ENCODE measurements around the gene FH. TPM values are rescaled to one million over a fixed set of nuclear protein-coding genes. Genes with fewer than 3 reads are reported as not detected.

The FH gene
- total and polyA plus RNA-seq, 2 donors (not counting 1 experiment from before 2014, with no cell fraction given): 18.5 to 32.4 TPM

DNA sequence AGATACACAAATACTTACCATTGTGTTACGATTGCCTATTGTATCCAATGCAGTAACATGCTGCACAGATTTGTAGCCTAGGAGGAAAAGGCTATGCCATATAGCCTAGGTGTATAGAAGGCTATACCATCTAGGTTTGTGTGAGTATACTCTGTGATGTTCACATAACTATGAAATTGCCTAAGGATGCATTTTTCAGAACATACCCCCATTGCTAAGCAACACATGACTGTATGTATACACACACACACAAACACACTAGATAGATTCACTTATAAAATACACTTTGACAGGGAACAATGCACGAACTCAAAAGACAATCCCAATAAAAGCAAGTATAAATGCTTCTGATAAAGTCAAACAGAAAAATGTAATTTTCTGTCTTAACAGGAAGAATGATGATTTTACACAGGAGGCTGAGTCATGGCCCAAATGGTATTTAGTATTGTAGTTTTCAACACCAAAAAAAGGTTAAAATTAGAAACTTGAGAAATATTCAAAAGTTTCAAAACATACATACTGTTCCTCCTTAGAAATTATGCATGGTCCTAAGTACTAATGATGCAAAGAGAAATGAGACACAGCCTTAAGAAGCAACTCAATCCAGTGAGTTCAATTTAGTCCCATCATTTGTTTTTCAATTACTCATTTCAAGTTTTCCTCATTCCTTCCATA lies 12.2 kb downstream of the FH start:
- WGBS (ENCODE audit: insufficient coverage): no CpG with 5 or more reads among the region's 2 CpGs
- Histone ChIP-seq H4K20me1 (ENCODE audit: control insufficient read depth, insufficient read depth, low read length, poor library complexity, severe bottlenecking) (no peaks in the 10 kb centered on the region), H3K36me3 (replicated peaks in 1 of 2; ENCODE audit: control extremely low read depth in 1 of 2, control insufficient read depth in 1 of 2, extremely low read depth in 1 of 2, insufficient read depth in 2 of 2, low read length in 1 of 2) (peaks cover 7 to 80% of the 10 kb centered on the region in 2 experiments), H2AFZ (ENCODE audit: insufficient read depth, low read depth, low read length, poor library complexity, severe bottlenecking) (no peak overlapping the region), H3K4me1 (ENCODE audit: control insufficient read depth in 2 of 2, insufficient read depth in 2 of 2, low read length in 2 of 2) (no peaks in the 10 kb centered on the region), H3K27ac (ENCODE audit: low read length in 2 of 2) (no peak overlapping the region), H3K79me2 (ENCODE audit: control insufficient read depth, insufficient read depth, low read length) (no peaks in the 10 kb centered on the region), H3K4me2 (replicated peaks; ENCODE audit: low read depth, low read length, poor library complexity, severe bottlenecking) (no peak overlapping the region), H3K4me3 (ENCODE audit: control extremely low read depth in 1 of 5, extremely low read depth in 1 of 5, insufficient read depth in 1 of 5, low read depth in 2 of 5, low read length in 4 of 5) (no peak overlapping the region), H3K9me3 (ENCODE audit: control extremely low read depth in 1 of 3, control insufficient read depth in 2 of 3, insufficient read depth in 1 of 3, low read length in 2 of 3) (no peaks in the 10 kb centered on the region), H3K9ac (ENCODE audit: low read length) (no peak overlapping the region), H3K27me3 (replicated peaks in 1 of 4; ENCODE audit: control extremely low read depth in 1 of 4, control insufficient read depth in 3 of 4, insufficient read depth in 4 of 4, low read length in 3 of 4) (no peaks in the 10 kb centered on the region)
- Mint-ChIP-seq H3K9me3 (ENCODE audit: insufficient read depth) (no peaks in the 10 kb centered on the region), H3K4me1 (no peaks in the 10 kb centered on the region), H3K4me3 (no peak overlapping the region), H3K27ac (no peak overlapping the region), H3K27me3 (no peaks in the 10 kb centered on the region)
- CTCF ChIA-PET: no interaction called here
- DNase-seq (no peak), ATAC-seq (ENCODE audit: low read depth) (no peak)
- intact Hi-C loops (cut with micrococcal nuclease): no loop called here
- TF ChIP-seq EZH2 (IDR thresholded peaks at IDR 0.05; ENCODE audit: borderline replicate concordance, insufficient read depth, low read depth, low read length, poor library complexity, severe bottlenecking): no peak
- TF ChIP-seq, protein P1, sequence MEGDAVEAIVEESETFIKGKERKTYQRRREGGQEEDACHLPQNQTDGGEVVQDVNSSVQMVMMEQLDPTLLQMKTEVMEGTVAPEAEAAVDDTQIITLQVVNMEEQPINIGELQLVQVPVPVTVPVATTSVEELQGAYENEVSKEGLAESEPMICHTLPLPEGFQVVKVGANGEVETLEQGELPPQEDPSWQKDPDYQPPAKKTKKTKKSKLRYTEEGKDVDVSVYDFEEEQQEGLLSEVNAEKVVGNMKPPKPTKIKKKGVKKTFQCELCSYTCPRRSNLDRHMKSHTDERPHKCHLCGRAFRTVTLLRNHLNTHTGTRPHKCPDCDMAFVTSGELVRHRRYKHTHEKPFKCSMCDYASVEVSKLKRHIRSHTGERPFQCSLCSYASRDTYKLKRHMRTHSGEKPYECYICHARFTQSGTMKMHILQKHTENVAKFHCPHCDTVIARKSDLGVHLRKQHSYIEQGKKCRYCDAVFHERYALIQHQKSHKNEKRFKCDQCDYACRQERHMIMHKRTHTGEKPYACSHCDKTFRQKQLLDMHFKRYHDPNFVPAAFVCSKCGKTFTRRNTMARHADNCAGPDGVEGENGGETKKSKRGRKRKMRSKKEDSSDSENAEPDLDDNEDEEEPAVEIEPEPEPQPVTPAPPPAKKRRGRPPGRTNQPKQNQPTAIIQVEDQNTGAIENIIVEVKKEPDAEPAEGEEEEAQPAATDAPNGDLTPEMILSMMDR (IDR thresholded peaks at IDR 0.05): no peak
- POLR2A ChIA-PET: no interaction called here

DNA sequence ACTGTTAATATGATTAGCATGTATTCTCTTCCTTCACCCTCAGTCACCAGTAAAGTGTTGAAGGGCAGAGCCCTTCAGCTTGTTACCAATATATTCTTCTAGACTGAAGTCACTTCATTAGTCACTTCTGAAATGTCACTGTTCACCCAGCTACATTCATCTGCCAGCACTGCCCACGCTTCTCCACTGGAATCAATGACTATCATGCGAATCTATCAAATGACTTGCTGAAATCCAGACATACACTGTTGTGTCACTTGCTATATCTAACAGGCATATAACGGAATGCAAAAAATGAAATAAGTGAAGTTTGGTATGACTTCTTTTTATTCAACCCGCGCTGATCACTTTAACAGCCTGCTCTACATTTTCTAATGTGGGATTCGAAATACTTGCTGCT lies 16.1 kb downstream of the FH start:
- WGBS (ENCODE audit: insufficient coverage): 100% methylated on average over 4 of the region's 6 CpGs
- CTCF ChIA-PET: interaction anchor here (1.0 kb wide), 1 partner anchor 124 kb away, joined by 3 read pairs; no protein-coding TSS in a partner anchor

More for the DNA sequence above, 16.1 kb downstream of the FH start:
- no peaks in the 10 kb centered on the region for H3K4me1 ChIP-seq (ENCODE audit: control insufficient read depth in 2 of 2, insufficient read depth in 2 of 2, low read length in 2 of 2)
- intact Hi-C loops (cut with micrococcal nuclease): loop anchor here (5.0 kb wide), 1 partner anchor 616 kb away; no protein-coding TSS in a partner anchor
- no peaks in the 10 kb centered on the region for H4K20me1 ChIP-seq (ENCODE audit: control insufficient read depth, insufficient read depth, low read length, poor library complexity, severe bottlenecking)
- POLR2A ChIA-PET: no interaction called here
- H3K9ac ChIP-seq (ENCODE audit: low read length): no peak overlapping the region
- no peaks in the 10 kb centered on the region for H3K79me2 ChIP-seq (ENCODE audit: control insufficient read depth, insufficient read depth, low read length)
- Mint-ChIP-seq H3K4me3 (no peak overlapping the region), H3K27ac (no peak overlapping the region), H3K9me3 (ENCODE audit: insufficient read depth) (no peaks in the 10 kb centered on the region), H3K27me3 (no peaks in the 10 kb centered on the region), H3K4me1 (no peaks in the 10 kb centered on the region)
- H3K27me3 ChIP-seq (replicated peaks in 1 of 4; ENCODE audit: control extremely low read depth in 1 of 4, control insufficient read depth in 3 of 4, insufficient read depth in 4 of 4, low read length in 3 of 4): no peaks in the 10 kb centered on the region
- H3K9me3 ChIP-seq (ENCODE audit: control extremely low read depth in 1 of 3, control insufficient read depth in 2 of 3, insufficient read depth in 1 of 3, low read length in 2 of 3): no peaks in the 10 kb centered on the region
- no peak overlapping the region for H3K4me2 ChIP-seq (replicated peaks; ENCODE audit: low read depth, low read length, poor library complexity, severe bottlenecking)
- DNase-seq (no peak), ATAC-seq (ENCODE audit: low read depth) (no peak)
- no peak for TF ChIP-seq EZH2 (IDR thresholded peaks at IDR 0.05; ENCODE audit: borderline replicate concordance, insufficient read depth, low read depth, low read length, poor library complexity, severe bottlenecking)
- TF ChIP-seq, protein P1 (IDR thresholded peaks at IDR 0.05): no peak
- no peak overlapping the region for H3K27ac ChIP-seq (ENCODE audit: low read length in 2 of 2)
- no peak overlapping the region for H2AFZ ChIP-seq (ENCODE audit: insufficient read depth, low read depth, low read length, poor library complexity, severe bottlenecking)
- peaks cover 1 to 71% of the 10 kb centered on the region in 2 experiments for H3K36me3 ChIP-seq (replicated peaks in 1 of 2; ENCODE audit: control extremely low read depth in 1 of 2, control insufficient read depth in 1 of 2, extremely low read depth in 1 of 2, insufficient read depth in 2 of 2, low read length in 1 of 2)
- no peak overlapping the region for H3K4me3 ChIP-seq (ENCODE audit: control extremely low read depth in 1 of 5, extremely low read depth in 1 of 5, insufficient read depth in 1 of 5, low read depth in 2 of 5, low read length in 4 of 5)
